HG03432 (cell line): ENCODE results near the gene OR2T4.
A peak's percentile ranks its signal among the peaks of the same experiment; 100 is the strongest.

Experiments used
- ATAC-seq: cut with Tn5 transposase; IDR thresholded peaks from one replicate; pipeline ENCODE4 v1.9.1; 2021; ENCODE audit warnings: mild to moderate bottlenecking, moderate library complexity; ENCODE audit not compliant: unreplicated experiment

The OR2T4 gene, protein sequence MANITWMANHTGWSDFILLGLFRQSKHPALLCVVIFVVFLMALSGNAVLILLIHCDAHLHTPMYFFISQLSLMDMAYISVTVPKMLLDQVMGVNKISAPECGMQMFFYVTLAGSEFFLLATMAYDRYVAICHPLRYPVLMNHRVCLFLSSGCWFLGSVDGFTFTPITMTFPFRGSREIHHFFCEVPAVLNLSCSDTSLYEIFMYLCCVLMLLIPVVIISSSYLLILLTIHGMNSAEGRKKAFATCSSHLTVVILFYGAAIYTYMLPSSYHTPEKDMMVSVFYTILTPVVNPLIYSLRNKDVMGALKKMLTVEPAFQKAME

GRCh38 chr1:248361121-248361715 lies at the start of gene OR2T4:
OR2T4 (plus strand) TSS chr1:248361665; CDS start chr1:248361665, 0 bp downstream.
- ATAC-seq: no peak

DNA sequence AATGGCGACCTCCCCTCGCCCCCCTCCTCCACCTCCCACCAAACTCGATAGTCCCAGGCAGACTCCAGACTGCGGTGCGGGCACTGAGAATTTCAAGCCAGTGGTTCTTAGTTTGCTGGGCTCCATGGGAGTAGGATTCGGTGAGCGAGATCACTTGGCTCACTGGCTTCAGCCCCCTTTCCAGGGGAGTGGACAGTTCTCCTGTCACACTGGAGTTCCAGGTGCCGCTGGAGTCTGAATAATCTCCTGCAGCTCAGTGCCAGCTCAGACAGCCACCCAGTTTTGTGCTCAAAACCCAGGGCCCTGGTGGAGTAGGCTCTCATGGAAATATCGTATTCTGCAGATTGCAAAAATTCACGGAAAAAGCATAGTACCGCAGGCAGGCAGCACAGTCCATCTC lies 44.7 kb upstream of the OR2T4 start:
- ATAC-seq: no peak

DNA sequence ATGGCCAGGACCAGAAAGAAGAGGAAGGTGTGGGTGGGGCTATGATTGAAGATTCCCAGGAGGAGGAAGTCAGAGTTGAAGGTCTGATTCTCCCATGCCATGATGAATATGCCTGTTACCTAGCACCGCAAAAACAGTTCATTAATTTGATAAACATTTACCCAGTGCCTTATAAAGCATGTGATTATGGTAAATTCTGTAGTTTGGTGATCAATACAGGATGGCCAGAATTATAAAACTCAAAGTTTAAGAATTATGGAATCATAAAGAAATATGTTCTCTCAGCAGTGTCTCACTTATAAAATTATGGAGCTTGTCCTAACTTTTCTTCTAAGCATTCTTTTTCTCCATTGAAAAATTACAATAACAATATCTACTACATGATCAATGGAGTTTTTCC lies 37.0 kb upstream of the OR2T4 start, which contains the start of gene OR2M7:
TSS of gene OR2M7 (minus strand) at position 101 of the 400 bp plus-strand sequence. CDS start at position 101, 0 bp downstream.
- no peak for ATAC-seq

DNA sequence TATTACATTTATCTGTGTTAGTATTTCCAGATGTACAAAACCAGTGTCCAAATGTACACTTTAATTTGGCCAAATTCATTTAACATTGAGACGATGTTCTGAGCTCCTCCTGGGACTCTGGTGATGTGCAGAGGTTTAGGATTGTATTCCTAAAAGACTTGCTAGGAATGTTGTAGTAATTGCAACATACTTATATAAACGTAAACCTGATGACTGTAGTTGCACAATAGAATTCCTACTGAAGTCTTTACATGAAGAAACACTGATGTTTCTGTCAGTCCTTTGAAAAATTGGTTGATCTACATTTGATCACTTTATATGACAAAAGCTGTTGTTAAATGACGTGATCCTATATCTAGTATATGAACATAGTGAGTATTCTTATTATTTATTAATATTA lies 18.0 kb upstream of the OR2T4 start:
- ATAC-seq: no peak

- ATAC-seq: no peak
Observed at GRCh38 chr1:248348475-248348874, 13.0 kb upstream of the OR2T4 start, which contains the start of gene OR14C36. OR14C36 (plus strand) TSS chr1:248348775; CDS start chr1:248348775, 0 bp downstream.

GRCh38 chr1:248359415-248359814 lies 2.0 kb upstream of the OR2T4 start:
- ATAC-seq: no peak

DNA sequence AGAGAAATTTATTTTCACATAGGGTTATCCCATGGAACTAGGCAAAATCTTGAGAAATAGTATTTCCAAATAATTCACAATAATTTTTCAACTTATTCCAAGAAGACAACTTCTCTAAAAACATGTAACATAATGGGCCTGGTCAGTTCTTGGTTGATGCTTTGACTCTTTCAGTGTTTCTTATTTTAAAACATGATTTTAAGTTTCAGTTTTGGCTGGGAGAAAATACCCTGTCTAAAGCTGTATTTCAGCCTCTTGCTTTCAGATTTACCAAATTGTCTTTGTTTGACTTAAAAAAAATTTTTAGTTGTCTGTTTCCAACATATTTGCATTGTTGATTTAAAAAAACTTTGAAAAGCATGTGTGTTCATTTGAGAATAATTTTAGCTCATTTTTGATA lies 5.1 kb downstream of the OR2T4 start:
- ATAC-seq: no peak

GRCh38 chr1:248372394-248372793 lies 10.9 kb downstream of the OR2T4 start:
- ATAC-seq: no peak

GRCh38 chr1:248373761-248374160 lies 12.3 kb downstream of the OR2T4 start:
- ATAC-seq: no peak

DNA sequence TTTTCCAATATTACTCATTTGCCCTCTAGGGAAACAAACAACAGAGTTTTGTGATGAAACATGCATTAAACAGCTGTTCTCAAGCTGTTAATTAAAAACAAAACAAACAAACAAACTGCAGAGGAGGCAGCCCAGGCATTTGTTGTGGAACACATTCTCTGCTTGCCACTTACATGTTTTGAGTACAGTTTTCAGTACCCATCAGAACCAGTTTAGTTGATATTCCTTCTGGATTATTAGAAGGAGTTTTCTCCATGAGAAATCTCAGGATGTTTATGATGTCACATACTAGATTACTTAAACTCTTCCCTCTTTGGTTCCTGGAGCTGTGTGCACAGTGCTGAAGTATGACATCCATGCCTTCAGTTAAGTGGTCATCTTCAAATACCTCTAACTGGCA lies 14.0 kb downstream of the OR2T4 start, which contains the start of gene OR2T6:
TSS of gene OR2T6 (plus strand) at position 301 of the 400 bp plus-strand sequence. CDS start 11,863 bp downstream, outside the sequence.
- ATAC-seq: no peak

GRCh38 chr1:248376916-248377315 lies 15.5 kb downstream of the OR2T4 start:
- ATAC-seq: no peak

- no peak for ATAC-seq
Observed at GRCh38 chr1:248380854-248381253, 19.4 kb downstream of the OR2T4 start.

DNA sequence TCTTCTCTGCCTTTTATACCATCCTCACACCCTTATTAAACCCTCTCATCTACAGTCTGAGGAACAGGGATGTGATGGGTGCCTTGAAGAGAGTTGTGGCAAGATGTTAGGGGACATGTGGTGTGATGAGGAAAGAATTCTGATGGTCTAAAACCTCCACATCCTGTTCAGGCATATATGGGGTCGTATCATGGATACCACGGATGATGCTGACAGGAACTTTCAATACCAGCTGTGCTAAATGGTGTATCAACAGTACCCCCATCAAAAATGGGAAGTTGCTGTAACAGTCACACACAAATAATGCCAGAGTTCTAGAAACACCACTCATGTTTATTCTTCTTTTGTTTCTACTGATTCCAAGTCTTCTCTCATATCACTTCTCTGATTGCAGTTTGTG lies 27.0 kb downstream of the OR2T4 start:
- ATAC-seq: no peak

- no peak for ATAC-seq
Observed at GRCh38 chr1:248393050-248393449, 31.6 kb downstream of the OR2T4 start.

GRCh38 chr1:248402748-248403147 lies 41.3 kb downstream of the OR2T4 start, which contains the start of gene OR2T1:
OR2T1 (plus strand) TSS chr1:248403048; CDS start chr1:248406148, 3,100 bp downstream.
- no peak for ATAC-seq

DNA sequence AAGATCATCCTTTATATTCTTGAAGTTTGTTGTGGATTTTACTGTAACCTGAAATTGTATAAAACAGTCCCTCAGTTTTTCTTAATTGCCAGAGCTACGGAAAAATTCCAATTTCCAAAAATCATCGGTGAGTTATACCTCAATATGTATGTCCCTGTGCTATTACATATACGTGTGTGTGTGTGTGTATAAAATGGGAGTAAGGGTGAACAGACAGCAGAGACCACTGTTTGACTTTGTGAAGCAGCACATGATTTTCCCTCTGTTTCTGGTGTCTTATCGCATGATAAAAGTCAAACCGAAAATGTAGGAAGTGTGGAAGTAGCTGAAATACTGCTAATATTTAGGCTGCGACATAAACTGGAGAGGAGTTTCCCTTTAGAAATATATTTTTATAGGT lies 42.6 kb downstream of the OR2T4 start:
- peak; percentile 69 for ATAC-seq

DNA sequence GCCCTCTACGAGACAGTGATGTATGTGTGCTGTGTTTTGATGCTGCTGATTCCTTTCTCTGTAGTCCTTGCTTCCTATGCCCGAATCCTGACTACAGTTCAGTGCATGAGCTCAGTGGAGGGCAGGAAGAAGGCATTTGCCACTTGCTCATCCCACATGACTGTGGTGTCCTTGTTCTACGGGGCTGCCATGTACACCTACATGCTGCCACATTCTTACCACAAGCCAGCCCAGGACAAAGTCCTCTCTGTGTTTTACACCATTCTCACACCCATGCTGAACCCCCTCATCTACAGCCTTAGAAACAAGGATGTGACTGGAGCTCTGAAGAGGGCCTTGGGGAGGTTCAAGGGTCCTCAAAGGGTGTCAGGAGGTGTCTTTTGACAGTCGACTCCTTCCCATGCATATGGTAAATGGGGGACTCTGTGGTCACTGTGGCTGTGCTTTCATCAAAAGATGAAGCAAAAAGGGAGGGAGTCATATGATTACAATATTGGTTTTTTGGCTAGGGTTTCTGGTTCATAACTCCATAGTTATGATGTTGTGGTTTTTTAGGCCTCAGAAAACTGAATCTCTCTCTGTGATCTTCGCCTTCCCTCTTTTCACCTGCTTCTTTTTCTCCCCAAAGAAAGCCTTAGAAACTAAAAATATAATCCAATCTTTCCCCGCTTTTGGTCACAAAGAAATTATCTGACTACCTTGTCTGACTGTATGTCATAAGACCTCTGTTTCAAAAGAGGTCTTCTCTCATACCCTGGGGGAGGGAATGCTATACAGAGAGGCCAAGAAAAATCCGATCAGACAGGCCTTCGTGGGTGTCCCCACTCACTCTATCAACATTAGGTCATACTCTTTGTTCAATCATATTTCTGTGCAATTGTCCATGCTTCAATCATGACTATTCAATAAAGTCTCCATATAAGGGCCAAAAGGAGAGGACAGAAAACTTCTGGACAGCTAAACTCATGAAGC lies 45.5 kb downstream of the OR2T4 start:
- no peak for ATAC-seq
